ENCODE measurements around the gene RPL36.

DNA sequence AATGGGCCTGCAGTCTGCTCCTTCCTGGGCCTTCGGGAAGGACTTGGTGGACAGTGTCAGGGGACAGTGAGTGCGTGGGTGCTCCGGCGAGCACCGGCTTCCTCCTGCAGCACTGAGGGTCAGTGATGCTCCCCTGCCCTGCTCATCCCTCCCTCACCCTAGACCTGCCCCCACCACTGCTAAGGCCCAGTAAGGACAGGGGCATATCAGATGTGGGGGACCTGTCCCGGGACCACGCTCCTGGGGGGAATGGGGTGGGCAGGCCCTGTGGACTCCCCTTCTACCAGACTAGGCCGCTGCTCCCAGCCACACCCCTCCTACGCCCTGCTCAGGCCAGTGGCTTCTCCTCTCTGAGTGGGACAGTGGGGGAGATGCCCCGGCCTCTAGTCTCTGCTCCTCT is 13.0 kb upstream of the RPL36 start:
- TF ChIP-seq, protein P1, sequence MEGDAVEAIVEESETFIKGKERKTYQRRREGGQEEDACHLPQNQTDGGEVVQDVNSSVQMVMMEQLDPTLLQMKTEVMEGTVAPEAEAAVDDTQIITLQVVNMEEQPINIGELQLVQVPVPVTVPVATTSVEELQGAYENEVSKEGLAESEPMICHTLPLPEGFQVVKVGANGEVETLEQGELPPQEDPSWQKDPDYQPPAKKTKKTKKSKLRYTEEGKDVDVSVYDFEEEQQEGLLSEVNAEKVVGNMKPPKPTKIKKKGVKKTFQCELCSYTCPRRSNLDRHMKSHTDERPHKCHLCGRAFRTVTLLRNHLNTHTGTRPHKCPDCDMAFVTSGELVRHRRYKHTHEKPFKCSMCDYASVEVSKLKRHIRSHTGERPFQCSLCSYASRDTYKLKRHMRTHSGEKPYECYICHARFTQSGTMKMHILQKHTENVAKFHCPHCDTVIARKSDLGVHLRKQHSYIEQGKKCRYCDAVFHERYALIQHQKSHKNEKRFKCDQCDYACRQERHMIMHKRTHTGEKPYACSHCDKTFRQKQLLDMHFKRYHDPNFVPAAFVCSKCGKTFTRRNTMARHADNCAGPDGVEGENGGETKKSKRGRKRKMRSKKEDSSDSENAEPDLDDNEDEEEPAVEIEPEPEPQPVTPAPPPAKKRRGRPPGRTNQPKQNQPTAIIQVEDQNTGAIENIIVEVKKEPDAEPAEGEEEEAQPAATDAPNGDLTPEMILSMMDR (IDR thresholded peaks at IDR 0.05): no peak
- TF ChIP-seq POLR2A (IDR thresholded peaks at IDR 0.05): no peak

Measured in body of pancreas (tissue), 4 donors.